ENCODE measurements around the gene WDR89.
"Not testable (repeated sequence)": the region's sequence is repeated elsewhere in the genome, so short reads cannot be mapped to it uniquely, and the experiment has no call there.

Gene WDR89

DNA sequence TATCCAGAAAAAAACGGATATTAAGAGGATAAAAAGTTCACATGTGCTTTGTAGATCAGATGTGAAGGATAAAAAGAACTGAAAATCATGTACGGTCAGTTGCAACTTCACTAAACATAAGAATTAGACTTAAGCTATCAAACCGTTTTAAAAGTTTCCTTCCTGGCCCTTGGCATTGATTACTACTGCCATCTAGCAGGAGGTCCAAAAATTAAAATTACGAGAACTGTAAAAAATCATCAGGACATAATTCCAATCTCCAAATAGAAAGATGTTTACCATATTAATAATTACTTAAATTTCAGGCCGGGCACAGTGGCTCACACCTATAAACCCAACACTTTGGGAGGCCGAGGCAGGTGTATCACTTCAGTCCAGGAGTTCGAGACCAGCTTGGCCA is 7.9 kb downstream of the WDR89 start:
- no peak for DNase-seq (ENCODE audit: low read depth, low spot score)
- no peaks in the 10 kb centered on the region for H3K27me3 ChIP-seq (ENCODE audit: insufficient read depth, insufficient read length)

DNA sequence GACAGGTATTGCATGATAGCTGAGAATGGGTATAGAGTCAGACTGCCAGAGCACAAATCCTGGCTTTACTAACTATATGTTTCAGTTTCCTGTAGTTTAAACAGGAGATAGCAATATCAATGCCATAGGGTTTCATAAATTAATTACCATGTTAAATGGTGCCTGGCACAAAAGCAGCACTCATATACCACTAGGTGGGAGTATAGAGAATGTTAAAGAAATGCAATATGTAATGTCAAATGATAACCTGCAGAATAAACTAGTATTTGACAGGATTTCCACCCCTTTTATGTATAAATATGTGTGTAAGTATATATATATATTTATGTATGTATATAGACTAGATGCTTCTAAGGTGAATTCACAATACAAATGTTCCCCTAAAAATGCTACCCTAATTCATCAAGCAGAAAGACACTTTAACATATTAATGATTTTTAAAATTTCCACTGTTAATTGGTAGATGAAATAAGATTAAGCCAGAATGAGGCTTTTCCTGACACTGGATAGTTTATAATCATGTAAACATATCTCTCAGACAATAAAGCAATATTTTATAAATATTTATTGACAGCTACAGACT is 8.6 kb downstream of the WDR89 start:
- DNase-seq (ENCODE audit: low read depth, low spot score): no peak
- Histone ChIP-seq H3K9ac (ENCODE audit: insufficient read length, low read depth) (no peak overlapping the region), H3K27me3 (ENCODE audit: insufficient read depth, insufficient read length) (no peaks in the 10 kb centered on the region), H3K9me3 (ENCODE audit: insufficient read depth, low read length) (0 out of 2 replicates have a peak, but pooled peaks cover 10% of the 10 kb centered on the region), H3K36me3 (ENCODE audit: insufficient read depth, insufficient read length, low read length) (peaks cover 10% of the 10 kb centered on the region), H3K4me1 (ENCODE audit: insufficient read depth, insufficient read length) (no peaks in the 10 kb centered on the region), H3K4me3 (ENCODE audit: insufficient read length, low read depth) (no peak overlapping the region)
- TF ChIP-seq YY1 (IDR thresholded peaks at IDR 0.05; ENCODE audit: insufficient read depth, insufficient read length) (no peak), SUZ12 (IDR thresholded peaks at IDR 0.05; ENCODE audit: extremely low read depth, insufficient read depth, insufficient read length) (no peak), ZNF274 (IDR thresholded peaks at IDR 0.05; ENCODE audit: low read depth, low read length) (no peak)

More for the DNA sequence above, 7.9 kb downstream of the WDR89 start:
- no peak for TF ChIP-seq ZNF274 (IDR thresholded peaks at IDR 0.05; ENCODE audit: low read depth, low read length)
- TF ChIP-seq SUZ12 (IDR thresholded peaks at IDR 0.05; ENCODE audit: extremely low read depth, insufficient read depth, insufficient read length): no peak
- no peak for TF ChIP-seq YY1 (IDR thresholded peaks at IDR 0.05; ENCODE audit: insufficient read depth, insufficient read length)
- H3K9me3 ChIP-seq (ENCODE audit: insufficient read depth, low read length): 0 out of 2 replicates have a peak, but pooled peaks cover 10% of the 10 kb centered on the region
- no peak overlapping the region for H3K9ac ChIP-seq (ENCODE audit: insufficient read length, low read depth)
- no peak overlapping the region for H3K4me3 ChIP-seq (ENCODE audit: insufficient read length, low read depth)
- peaks cover 12% of the 10 kb centered on the region for H3K36me3 ChIP-seq (ENCODE audit: insufficient read depth, insufficient read length, low read length)
- no peaks in the 10 kb centered on the region for H3K4me1 ChIP-seq (ENCODE audit: insufficient read depth, insufficient read length)

DNA sequence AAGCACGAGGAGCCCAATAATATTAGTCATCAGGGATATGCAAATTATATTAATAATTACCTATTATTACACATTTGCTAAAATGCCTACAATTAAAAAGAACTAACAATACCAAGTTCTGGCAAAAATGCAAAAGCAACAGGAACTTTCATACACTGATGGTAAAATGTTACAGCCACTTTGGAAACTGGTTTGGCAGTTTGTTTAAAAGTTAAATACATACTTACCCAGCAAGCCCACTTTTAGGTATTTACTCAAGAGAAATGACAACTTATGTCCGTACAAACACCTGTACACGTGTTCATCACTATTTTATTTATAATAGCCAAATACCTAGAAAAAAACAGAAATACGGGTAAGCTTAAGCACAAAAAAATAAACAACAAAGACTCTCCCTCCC is 17.0 kb downstream of the WDR89 start:
- H3K4me3 ChIP-seq (ENCODE audit: insufficient read length, low read depth): no peak overlapping the region
- no peak for DNase-seq (ENCODE audit: low read depth, low spot score)
- peaks cover 29% of the 10 kb centered on the region for H3K36me3 ChIP-seq (ENCODE audit: insufficient read depth, insufficient read length, low read length)
- H3K9me3 ChIP-seq (ENCODE audit: insufficient read depth, low read length): no peaks in the 10 kb centered on the region
- TF ChIP-seq ZNF274 (IDR thresholded peaks at IDR 0.05; ENCODE audit: low read depth, low read length): no peak
- TF ChIP-seq SUZ12 (IDR thresholded peaks at IDR 0.05; ENCODE audit: extremely low read depth, insufficient read depth, insufficient read length): no peak
- TF ChIP-seq YY1 (IDR thresholded peaks at IDR 0.05; ENCODE audit: insufficient read depth, insufficient read length): no peak
- no peak overlapping the region for H3K9ac ChIP-seq (ENCODE audit: insufficient read length, low read depth)
- no peaks in the 10 kb centered on the region for H3K27me3 ChIP-seq (ENCODE audit: insufficient read depth, insufficient read length)
- no peaks in the 10 kb centered on the region for H3K4me1 ChIP-seq (ENCODE audit: insufficient read depth, insufficient read length)

DNA sequence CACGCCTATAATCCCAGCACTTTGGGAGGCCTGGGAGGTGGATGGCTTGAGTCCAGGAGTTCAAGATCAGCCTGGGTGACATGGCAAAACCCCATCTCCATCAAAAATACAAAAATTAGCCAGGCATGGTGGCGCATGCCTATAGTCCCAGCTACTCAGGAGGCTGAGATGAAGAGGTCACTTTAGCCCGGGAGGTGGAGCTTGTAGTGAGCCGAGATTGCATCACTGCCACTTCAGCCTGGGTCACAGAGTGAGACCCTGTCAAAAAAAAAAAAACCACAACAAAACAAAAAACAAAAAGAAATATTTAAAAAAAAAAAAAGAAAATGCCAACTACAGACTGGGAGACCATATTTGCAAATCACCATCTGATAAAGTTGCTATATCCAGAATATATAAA is 17.5 kb downstream of the WDR89 start:
- DNase-seq (ENCODE audit: low read depth, low spot score): no peak
- Histone ChIP-seq H3K27me3 (ENCODE audit: insufficient read depth, insufficient read length) (no peaks in the 10 kb centered on the region), H3K4me3 (ENCODE audit: insufficient read length, low read depth) (no peak overlapping the region), H3K4me1 (ENCODE audit: insufficient read depth, insufficient read length) (no peaks in the 10 kb centered on the region), H3K9me3 (ENCODE audit: insufficient read depth, low read length) (no peaks in the 10 kb centered on the region), H3K9ac (ENCODE audit: insufficient read length, low read depth) (no peak overlapping the region), H3K36me3 (ENCODE audit: insufficient read depth, insufficient read length, low read length) (peaks cover 25% of the 10 kb centered on the region)
- TF ChIP-seq YY1 (IDR thresholded peaks at IDR 0.05; ENCODE audit: insufficient read depth, insufficient read length): no peak
- no peak for TF ChIP-seq ZNF274 (IDR thresholded peaks at IDR 0.05; ENCODE audit: low read depth, low read length)
- no peak for TF ChIP-seq SUZ12 (IDR thresholded peaks at IDR 0.05; ENCODE audit: extremely low read depth, insufficient read depth, insufficient read length)

DNA sequence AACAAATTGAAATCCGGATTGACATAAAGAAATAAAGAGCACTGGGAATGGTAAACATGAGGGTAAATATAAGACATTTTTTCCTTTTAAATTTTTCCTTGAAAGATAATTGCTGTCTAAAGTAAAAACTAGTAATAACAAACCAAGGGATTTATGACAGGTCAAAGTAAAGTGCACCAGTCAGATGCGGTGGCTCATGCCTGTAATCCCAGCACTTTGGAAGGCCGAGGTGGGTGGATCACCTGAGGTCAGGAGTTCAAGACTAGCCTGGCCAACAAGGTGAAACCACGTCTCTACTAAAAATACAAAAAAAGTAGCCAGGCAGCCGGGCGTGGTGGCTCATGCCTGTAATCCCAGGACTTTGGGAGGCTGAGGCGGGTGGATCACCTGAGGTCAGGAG is 19.7 kb downstream of the WDR89 start:
- DNase-seq (ENCODE audit: low read depth, low spot score); H3K4me1 ChIP-seq (ENCODE audit: insufficient read depth, insufficient read length); H3K27me3 ChIP-seq (ENCODE audit: insufficient read depth, insufficient read length); H3K4me3 ChIP-seq (ENCODE audit: insufficient read length, low read depth); H3K9me3 ChIP-seq (ENCODE audit: insufficient read depth, low read length); H3K9ac ChIP-seq (ENCODE audit: insufficient read length, low read depth): not testable (repeated sequence)
- H3K36me3 ChIP-seq (ENCODE audit: insufficient read depth, insufficient read length, low read length): peaks cover 32% of the 10 kb centered on the region

DNA sequence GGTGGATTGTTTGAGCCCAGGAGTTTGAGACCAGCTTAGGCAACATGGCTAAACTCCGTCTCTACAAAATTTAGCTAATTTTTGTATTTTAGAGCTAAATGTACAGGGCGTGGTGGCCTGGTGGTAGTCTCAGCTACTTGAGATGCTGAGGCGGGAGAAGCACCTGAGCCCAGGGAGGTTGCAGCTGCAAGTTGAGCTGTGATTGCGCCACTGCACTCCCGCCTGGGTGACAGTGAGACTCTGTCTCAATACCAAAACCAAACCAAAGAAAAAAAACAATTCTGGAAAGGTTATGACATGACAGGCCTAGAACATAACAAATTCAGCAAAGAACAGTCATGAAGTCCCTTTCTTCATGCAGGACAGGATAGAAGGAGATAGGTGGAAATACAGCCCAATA is 25.7 kb downstream of the WDR89 start:
- H3K36me3 ChIP-seq (ENCODE audit: insufficient read depth, insufficient read length, low read length): peaks cover 24% of the 10 kb centered on the region

DNA sequence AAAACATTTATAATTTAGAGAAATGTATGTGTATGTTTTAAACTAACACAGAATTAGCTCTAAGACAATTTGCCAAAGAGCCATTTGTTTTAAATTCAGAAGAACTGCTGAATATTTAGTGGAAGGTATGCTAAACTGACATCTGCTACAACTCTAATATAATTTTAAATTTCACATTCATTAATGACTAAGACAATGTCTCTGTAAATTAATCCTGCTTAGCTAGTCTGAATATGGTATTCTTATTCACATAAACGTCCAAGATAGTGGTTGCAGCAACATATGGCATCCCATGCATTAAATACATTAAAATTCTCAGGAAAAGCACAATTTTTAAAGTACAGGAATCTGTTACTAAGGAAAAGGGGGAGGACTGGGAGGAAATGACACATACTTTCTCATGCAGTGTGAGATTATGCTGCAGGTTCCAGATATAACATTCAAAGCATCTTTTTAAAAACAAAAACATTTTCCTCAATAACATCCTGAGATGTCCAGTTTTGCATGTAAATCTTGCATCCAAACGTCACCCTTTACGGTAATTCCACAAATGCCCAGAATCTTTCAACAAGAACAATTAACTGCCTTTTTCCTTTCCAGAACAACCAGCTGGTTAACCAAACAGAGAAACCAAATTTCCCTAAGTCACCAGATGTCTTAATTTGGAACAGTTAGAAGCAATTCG is 26.9 kb downstream of the WDR89 start:
- Histone ChIP-seq H3K36me3 (ENCODE audit: insufficient read depth, insufficient read length, low read length) (peaks cover 22% of the 10 kb centered on the region), H3K9me3 (ENCODE audit: insufficient read depth, low read length) (no peaks in the 10 kb centered on the region)
- no peak for DNase-seq (ENCODE audit: low read depth, low spot score)

More for the DNA sequence above, 25.7 kb downstream of the WDR89 start:
- no peaks in the 10 kb centered on the region for H3K27me3 ChIP-seq (ENCODE audit: insufficient read depth, insufficient read length)
- no peak overlapping the region for H3K4me3 ChIP-seq (ENCODE audit: insufficient read length, low read depth)
- H3K9ac ChIP-seq (ENCODE audit: insufficient read length, low read depth): no peak overlapping the region
- no peaks in the 10 kb centered on the region for H3K9me3 ChIP-seq (ENCODE audit: insufficient read depth, low read length)
- TF ChIP-seq ZNF274 (IDR thresholded peaks at IDR 0.05; ENCODE audit: low read depth, low read length): no peak
- TF ChIP-seq SUZ12 (IDR thresholded peaks at IDR 0.05; ENCODE audit: extremely low read depth, insufficient read depth, insufficient read length): no peak
- no peak for TF ChIP-seq YY1 (IDR thresholded peaks at IDR 0.05; ENCODE audit: insufficient read depth, insufficient read length)
- H3K4me1 ChIP-seq (ENCODE audit: insufficient read depth, insufficient read length): no peaks in the 10 kb centered on the region
- no peak for DNase-seq (ENCODE audit: low read depth, low spot score)

More for the DNA sequence above, 26.9 kb downstream of the WDR89 start:
- H3K27me3 ChIP-seq (ENCODE audit: insufficient read depth, insufficient read length): no peaks in the 10 kb centered on the region
- no peaks in the 10 kb centered on the region for H3K4me1 ChIP-seq (ENCODE audit: insufficient read depth, insufficient read length)
- TF ChIP-seq YY1 (IDR thresholded peaks at IDR 0.05; ENCODE audit: insufficient read depth, insufficient read length) (no peak), ZNF274 (IDR thresholded peaks at IDR 0.05; ENCODE audit: low read depth, low read length) (no peak), SUZ12 (IDR thresholded peaks at IDR 0.05; ENCODE audit: extremely low read depth, insufficient read depth, insufficient read length) (no peak)
- no peak overlapping the region for H3K4me3 ChIP-seq (ENCODE audit: insufficient read length, low read depth)
- no peak overlapping the region for H3K9ac ChIP-seq (ENCODE audit: insufficient read length, low read depth)

All from NT2/D1 (cell line).